Common myeloid progenitor, CD34-positive (primary cell): ENCODE results near the gene CDK9.

Source experiments
- CTCF ChIA-PET: fragments of 350-600 bp; sonication (Branson Sonifier 250); formaldehyde crosslinking; loops from one replicate; lab custom pipeline; 2021; ENCODE audit warnings: antibody characterized with exemption; lab: Charles Lee
- POLR2A ChIA-PET: fragments of 350-600 bp; sonication (Branson Sonifier 250); formaldehyde crosslinking; loops from one replicate; lab custom pipeline; 2021; ENCODE audit warnings: antibody characterized with exemption; lab: Charles Lee
- DNase-seq, 3 donors: peaks; one replicate each; pipeline versions ENCODE4 v3.0.0 to v3.0.0-alpha.2; 2013
- H3K27ac ChIP-seq, 2 experiments: 1 replicate in 1 of 2; 2 replicates in 1 of 2; pipeline ENCODE4 v1.7.0; 2013; ENCODE audit warnings: inconsistent platforms in 2 of 2, low read length in 2 of 2, mild to moderate bottlenecking in 2 of 2, low read depth in 1 of 2, moderate library complexity in 1 of 2; ENCODE audit not compliant: severe bottlenecking in 2 of 2, insufficient read depth in 1 of 2, poor library complexity in 1 of 2
- H3K27me3 ChIP-seq, 5 experiments: replicated peaks in 2 of 5; 1 replicate in 3 of 5; 2 replicates in 2 of 5; pipeline versions ENCODE4 v1.6.1 to v1.7.0; 2013; ENCODE audit warnings: low read length in 4 of 5, mild to moderate bottlenecking in 2 of 5, moderate library complexity in 2 of 5, inconsistent platforms in 1 of 5; ENCODE audit not compliant: insufficient read depth in 5 of 5, control insufficient read depth in 4 of 5
- H3K36me3 ChIP-seq, 4 experiments: 1 replicate in 2 of 4; 2 replicates in 2 of 4; pipeline versions ENCODE4 v1.6.1 to v1.7.0; 2013; ENCODE audit warnings: low read length in 3 of 4, control low read depth in 1 of 4, mild to moderate bottlenecking in 1 of 4; ENCODE audit not compliant: control insufficient read depth in 4 of 4, insufficient read depth in 4 of 4
- H3K4me1 ChIP-seq, 4 experiments: 1 replicate in 3 of 4; 2 replicates in 1 of 4; pipeline versions ENCODE4 v1.6.1 to v1.7.1; 2013; ENCODE audit warnings: low read length in 3 of 4, mild to moderate bottlenecking in 3 of 4, control low read depth in 1 of 4, inconsistent platforms in 1 of 4, moderate library complexity in 1 of 4; ENCODE audit not compliant: control insufficient read depth in 4 of 4, insufficient read depth in 4 of 4; ENCODE audit errors: control extremely low read depth in 1 of 4
- H3K4me3 ChIP-seq, 7 experiments: 1 replicate in 4 of 7; 2 replicates in 3 of 7; pipeline versions ENCODE4 v1.5.1 to v1.7.0; 2013; ENCODE audit warnings: mild to moderate bottlenecking in 7 of 7, low read length in 6 of 7, moderate library complexity in 6 of 7, inconsistent platforms in 2 of 7, low read depth in 2 of 7, control low read depth in 1 of 7; ENCODE audit not compliant: insufficient read depth in 4 of 7, control insufficient read depth in 1 of 7; ENCODE audit errors: extremely low read depth in 1 of 7
- H3K9me3 ChIP-seq, 5 experiments: 1 replicate in 4 of 5; 2 replicates in 1 of 5; pipeline versions ENCODE4 v1.6.1 to v1.7.1; 2013; ENCODE audit warnings: low read length in 4 of 5, mild to moderate bottlenecking in 2 of 5, inconsistent platforms in 1 of 5, low read depth in 1 of 5, moderate library complexity in 1 of 5; ENCODE audit not compliant: control insufficient read depth in 4 of 5, insufficient read depth in 2 of 5; ENCODE audit errors: control extremely low read depth in 1 of 5
- WGBS: methylation state at CpG from one replicate; pipeline ENCODE4 v1.1.5; 2013; ENCODE audit not compliant: insufficient coverage; 5-methylcytosine and 5-hydroxymethylcytosine counted together

Gene CDK9

DNA sequence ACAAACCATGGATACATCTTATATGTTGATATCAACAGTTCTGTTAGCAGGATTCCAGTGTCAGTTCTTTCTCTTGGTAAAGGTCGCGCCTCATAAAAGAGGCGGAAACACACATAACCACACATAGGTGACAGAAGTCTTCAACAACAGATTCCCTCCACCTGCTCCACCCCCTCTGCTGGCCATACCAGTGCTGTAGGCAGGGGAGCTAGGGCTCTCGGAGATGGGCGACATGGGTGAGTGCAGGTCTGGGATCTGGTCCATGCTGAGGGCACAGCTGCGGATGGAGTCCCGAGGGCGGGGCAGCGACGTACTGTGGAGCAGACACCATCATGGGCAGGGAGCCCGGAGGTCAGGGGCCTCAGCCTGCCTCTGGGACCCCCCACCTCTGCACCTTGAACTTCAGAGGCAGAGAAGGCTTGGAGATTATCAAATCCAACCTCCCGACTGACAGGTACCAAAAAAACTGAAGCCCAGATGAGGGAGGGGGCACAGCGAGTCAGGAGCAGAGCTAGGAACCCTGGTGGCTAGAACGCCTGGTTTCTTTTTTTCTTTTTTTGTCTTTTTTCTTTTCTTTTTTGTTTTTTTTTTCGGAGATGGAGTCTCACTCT, 38.8 kb upstream of the CDK9 start:
- Histone ChIP-seq H3K4me1 (no peaks in the 10 kb centered on the region), H3K27ac (no peak overlapping the region), H3K4me3 (no peak overlapping the region), H3K9me3 (no peaks in the 10 kb centered on the region), H3K27me3 (no peaks in the 10 kb centered on the region), H3K36me3 (peaks cover 31 to 88% (median 74%) of the 10 kb centered on the region in 4 experiments)
- ChIA-PET POLR2A (interaction anchor here (0.6 kb wide), 1 partner anchor 39 kb away, joined by 3 read pairs; the partner anchor contains the start of gene CDK9), CTCF (interaction anchor here (1.4 kb wide), 2 partner anchors 9 to 37 kb away, joined by 3 to 6 read pairs; no protein-coding TSS in a partner anchor)
- DNase-seq: no peak
- 96% methylated on average over 12 of the region's 15 CpGs for WGBS

DNA sequence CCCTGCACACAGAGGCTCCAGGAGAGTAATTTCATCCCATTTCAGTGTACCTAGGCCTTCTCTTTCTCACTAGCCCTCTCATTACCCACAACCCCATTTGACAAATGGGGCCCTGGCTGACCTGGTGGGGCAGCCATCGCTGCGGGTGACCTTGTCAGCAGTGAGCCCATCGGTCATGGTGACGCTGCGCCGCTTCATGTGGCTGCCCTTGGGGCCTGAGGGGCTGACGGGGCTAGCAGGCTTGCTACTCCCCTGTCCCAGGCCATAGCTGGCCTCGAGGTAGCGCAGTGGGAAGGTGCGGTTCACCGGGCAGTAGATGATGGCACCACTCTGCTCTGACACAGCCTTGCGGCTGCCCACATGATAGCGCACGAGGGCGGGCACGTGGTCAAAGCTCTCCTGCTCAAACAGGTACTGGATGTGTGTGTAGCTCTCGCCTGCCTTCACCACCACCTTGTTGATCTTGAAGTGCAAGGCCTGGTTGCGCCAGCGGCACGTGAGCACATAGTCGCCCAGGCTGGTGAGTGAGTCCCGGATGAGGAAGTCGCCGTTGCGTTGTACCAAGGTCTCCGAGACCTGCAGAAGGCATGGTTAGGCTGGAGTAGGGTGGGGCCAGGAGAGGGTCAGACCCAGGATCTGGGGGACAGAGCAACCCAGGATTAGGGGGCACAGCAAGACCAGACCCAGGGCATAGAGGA, 36.6 kb upstream of the CDK9 start:
- no peaks in the 10 kb centered on the region for H3K9me3 ChIP-seq
- no peak overlapping the region for H3K4me3 ChIP-seq
- H3K27ac ChIP-seq: no peak overlapping the region
- H3K27me3 ChIP-seq: no peaks in the 10 kb centered on the region
- 95% methylated on average over 25 of the region's 26 CpGs for WGBS
- no peaks in the 10 kb centered on the region for H3K4me1 ChIP-seq
- H3K36me3 ChIP-seq: peaks cover 31 to 90% (median 77%) of the 10 kb centered on the region in 4 experiments
- CTCF ChIA-PET: interaction anchor here (1.9 to 2.1 kb wide), 2 partner anchors 15 to 121 kb away, joined by 4 to 6 read pairs; no protein-coding TSS in a partner anchor
- POLR2A ChIA-PET: no interaction called here
- no peak for DNase-seq

DNA sequence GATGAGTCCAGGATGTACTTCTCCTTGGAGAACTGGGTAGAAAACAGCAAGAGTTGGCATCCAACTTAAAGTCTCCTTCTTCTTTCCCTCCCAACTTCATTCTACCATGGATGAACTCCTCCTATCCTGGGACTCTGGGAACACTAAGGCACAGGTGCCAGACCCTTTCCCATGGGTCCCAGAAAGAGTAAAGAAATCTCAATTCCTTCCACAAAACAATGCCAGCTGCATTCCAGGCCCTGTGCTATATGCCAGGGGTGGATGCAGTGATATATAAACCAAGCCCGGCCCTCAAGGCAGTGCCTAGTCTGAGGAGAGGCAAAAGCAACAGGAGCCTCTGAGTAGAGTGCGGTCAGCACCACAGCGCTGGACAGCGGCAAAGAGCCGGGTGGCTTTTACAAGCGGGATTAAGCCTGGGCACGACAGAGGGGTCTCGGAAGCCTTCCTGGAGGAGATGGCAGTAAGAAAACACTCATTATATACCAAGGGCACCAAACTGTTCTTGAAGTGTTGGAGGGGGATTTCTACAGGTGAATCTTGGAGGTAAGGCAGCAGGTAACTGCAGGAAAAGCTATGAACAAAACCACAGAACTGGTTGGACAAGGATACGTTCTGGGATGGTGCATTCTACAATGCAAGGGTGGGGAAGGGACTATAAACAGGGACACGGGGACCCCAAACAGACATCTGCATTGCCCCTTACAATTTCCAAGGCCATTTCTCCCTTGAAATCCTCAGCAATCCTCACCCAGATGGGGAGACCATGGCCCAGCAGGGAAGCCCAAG, 34.4 kb upstream of the CDK9 start:
- H3K36me3 ChIP-seq: peaks cover 23 to 84% (median 68%) of the 10 kb centered on the region in 4 experiments
- 94% methylated on average over 4 of the region's 10 CpGs for WGBS
- ChIA-PET CTCF (interaction anchor here (1.1 to 1.9 kb wide), 2 partner anchors 14 to 119 kb away, joined by 3 to 4 read pairs; no protein-coding TSS in a partner anchor), POLR2A (no interaction called here)
- no peak overlapping the region for H3K27ac ChIP-seq
- DNase-seq: no peak
- no peaks in the 10 kb centered on the region for H3K4me1 ChIP-seq
- no peaks in the 10 kb centered on the region for H3K27me3 ChIP-seq
- no peaks in the 10 kb centered on the region for H3K9me3 ChIP-seq
- H3K4me3 ChIP-seq: no peak overlapping the region

- CTCF ChIA-PET: no interaction called here
- POLR2A ChIA-PET: interaction anchor here (0.8 kb wide), 1 partner anchor 32 kb away, joined by 3 read pairs; the partner anchor contains the start of gene CDK9
- H3K27ac ChIP-seq: no peak overlapping the region
Observed at GRCh38 chr9:127753148-127753547, 32.7 kb upstream of the CDK9 start.

GRCh38 chr9:127753622-127754021, 32.2 kb upstream of the CDK9 start:
- ChIA-PET POLR2A (no interaction called here), CTCF (interaction anchor here (0.8 to 3.1 kb wide), 3 partner anchors 8 to 16 kb away, joined by 3 to 12 read pairs (median 4); no protein-coding TSS in a partner anchor)
- Histone ChIP-seq H3K9me3 (no peaks in the 10 kb centered on the region), H3K27me3 (no peaks in the 10 kb centered on the region), H3K36me3 (peaks cover 19 to 70% (median 53%) of the 10 kb centered on the region in 4 experiments), H3K4me1 (no peaks in the 10 kb centered on the region), H3K4me3 (no peak overlapping the region), H3K27ac (no peak overlapping the region)
- WGBS: 89% methylated on average over 3 of the region's 8 CpGs
- no peak for DNase-seq

More at GRCh38 chr9:127753148-127753547, 32.7 kb upstream of the CDK9 start:
- no peak for DNase-seq
- WGBS: 95% methylated on average over 8 of the region's 8 CpGs
- Histone ChIP-seq H3K36me3 (peaks cover 21 to 71% (median 53%) of the 10 kb centered on the region in 4 experiments), H3K9me3 (no peaks in the 10 kb centered on the region), H3K27me3 (no peaks in the 10 kb centered on the region), H3K4me1 (no peaks in the 10 kb centered on the region), H3K4me3 (no peak overlapping the region)

GRCh38 chr9:127754099-127755060, 31.5 kb upstream of the CDK9 start:
- peaks cover 14 to 69% (median 49%) of the 10 kb centered on the region in 4 experiments for H3K36me3 ChIP-seq
- H3K27me3 ChIP-seq: no peaks in the 10 kb centered on the region
- CTCF ChIA-PET: interaction anchor here (0.8 to 3.1 kb wide), 3 partner anchors 9 to 15 kb away, joined by 3 to 12 read pairs (median 4); no protein-coding TSS in a partner anchor

More at GRCh38 chr9:127754099-127755060, 31.5 kb upstream of the CDK9 start:
- 94% methylated on average over 57 of the region's 86 CpGs for WGBS
- Histone ChIP-seq H3K4me3 (no peak overlapping the region), H3K4me1 (no peaks in the 10 kb centered on the region), H3K27ac (no peak overlapping the region), H3K9me3 (no peaks in the 10 kb centered on the region)
- no peak for DNase-seq
- POLR2A ChIA-PET: no interaction called here
